Adrenal gland (tissue), 5 donors: ENCODE measurements around the gene HMHB1.

Experiments used
- CTCF ChIP-seq, 6 experiments: fragments of 450-650 bp in 4 of 6; fragments of 200-600 bp in 2 of 6; sonication (generic) in 1 of 6; IDR thresholded peaks; 1 replicate in 5 of 6; 2 replicates in 1 of 6; pipeline versions ENCODE4 v1.5.1 to v1.8.0; 2016 to 2021; ENCODE audit warnings: antibody characterized with exemption in 6 of 6, mild to moderate bottlenecking in 2 of 6, moderate library complexity in 1 of 6
- POLR2A ChIP-seq, 2 donors: fragments of 450-650 bp; IDR thresholded peaks; one replicate each; pipeline ENCODE4 v1.6.1; 2017; ENCODE audit warnings: antibody characterized with exemption in 2 of 2, mild to moderate bottlenecking in 2 of 2, moderate library complexity in 1 of 2
- donor health status: DM: no; HTN: no; CAD: no.

GRCh38 chr5:143771602-143772001 is 40.4 kb upstream of the HMHB1 start:
- TF ChIP-seq CTCF (IDR thresholded peaks at IDR 0.05) = no peak
- no peak for TF ChIP-seq POLR2A (IDR thresholded peaks at IDR 0.05)
